DND-41 (cell line): ENCODE results near the gene HAUS7.

Source experiments
- CTCF ChIP-seq: IDR thresholded peaks from 2 replicates; pipeline ENCODE4 v1.5.1; 2012; ENCODE audit warnings: borderline replicate concordance, low read length, moderate library complexity, mild to moderate bottlenecking; ENCODE audit not compliant: poor library complexity, severe bottlenecking; ENCODE audit errors: extremely low read depth
- EZH2 ChIP-seq: IDR thresholded peaks from 3 replicates; pipeline ENCODE4 v1.6.1; 2012; ENCODE audit warnings: borderline replicate concordance, low read depth, mild to moderate bottlenecking, moderate library complexity, low read length, inconsistent platforms; ENCODE audit not compliant: severe bottlenecking

- no peak for TF ChIP-seq CTCF
- TF ChIP-seq EZH2, result no peak
Measured at GRCh38 chrX:153413731-153414130, 56.6 kb downstream of the HAUS7 start.
